GM03348 (cell line): ENCODE results near the gene ZNF248.
"Not testable (repeated sequence)": the region's sequence is repeated elsewhere in the genome, so short reads cannot be mapped to it uniquely, and the experiment has no call there.

Experiments used
- DNase-seq: peaks from one replicate; pipeline ENCODE4 v3.0.0; 2012; ENCODE audit warnings: low spot score

ZNF248 gene

DNA sequence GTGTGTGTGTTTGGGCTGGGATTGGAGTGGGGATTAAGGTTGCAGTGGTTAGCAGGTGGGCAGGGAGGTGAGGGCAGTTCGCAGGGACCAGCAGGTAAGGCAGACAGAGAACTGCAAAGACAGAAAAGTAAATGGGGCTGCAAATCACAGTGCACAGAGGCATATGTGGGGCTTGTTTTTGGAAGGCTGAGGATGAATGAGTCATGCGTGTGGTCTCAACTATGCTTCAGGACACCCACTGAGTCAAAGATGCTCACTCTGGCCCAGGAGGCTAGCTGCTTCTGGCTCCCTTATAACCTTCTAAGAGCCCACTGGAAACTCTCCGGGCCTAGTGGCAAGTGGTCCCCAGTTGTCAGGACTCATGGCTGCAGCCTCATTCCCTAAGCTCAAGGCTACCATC is 118.2 kb downstream of the ZNF248 start:
- DNase-seq, result no peak

DNA sequence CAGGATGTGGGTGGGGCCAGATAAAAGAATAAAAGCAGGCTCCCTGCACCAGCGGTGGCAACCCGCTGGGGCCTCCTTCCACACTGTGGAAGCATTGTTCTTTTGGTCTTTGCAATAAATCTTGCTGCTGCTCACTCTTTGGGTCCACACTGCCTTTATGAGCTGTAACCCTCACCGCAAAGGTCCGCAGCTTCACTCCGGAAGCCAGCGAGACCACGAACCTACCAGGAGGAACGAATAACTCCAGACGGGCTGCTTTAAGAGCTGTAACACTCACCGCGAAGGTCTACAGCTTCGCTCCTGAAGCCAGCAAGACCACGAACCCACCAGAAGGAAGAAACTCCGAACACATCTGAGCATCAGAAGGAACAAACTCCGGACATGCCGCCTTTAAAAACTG is 119.2 kb downstream of the ZNF248 start:
- not testable (repeated sequence) for DNase-seq

DNA sequence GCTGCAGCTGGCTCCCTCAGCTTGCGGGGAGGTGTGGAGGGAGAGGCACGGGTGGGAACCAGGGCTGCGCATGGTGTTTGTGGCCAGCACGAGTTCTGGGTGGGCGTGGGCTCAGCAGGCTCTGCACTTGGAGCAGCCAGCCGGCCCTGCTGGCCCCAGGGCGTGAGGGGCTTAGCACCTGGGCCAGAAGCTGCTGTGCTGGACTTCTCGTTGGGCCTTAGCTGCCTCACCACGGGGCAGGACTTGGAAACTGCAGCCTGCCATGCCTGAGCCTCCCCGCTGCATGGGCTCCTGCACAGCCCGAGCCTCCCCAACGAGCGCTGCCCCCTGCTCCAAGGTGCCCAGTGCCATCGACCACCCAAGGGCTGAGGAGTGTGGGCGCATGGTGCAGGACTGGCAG is 120.1 kb downstream of the ZNF248 start:
- DNase-seq, result no peak

DNA sequence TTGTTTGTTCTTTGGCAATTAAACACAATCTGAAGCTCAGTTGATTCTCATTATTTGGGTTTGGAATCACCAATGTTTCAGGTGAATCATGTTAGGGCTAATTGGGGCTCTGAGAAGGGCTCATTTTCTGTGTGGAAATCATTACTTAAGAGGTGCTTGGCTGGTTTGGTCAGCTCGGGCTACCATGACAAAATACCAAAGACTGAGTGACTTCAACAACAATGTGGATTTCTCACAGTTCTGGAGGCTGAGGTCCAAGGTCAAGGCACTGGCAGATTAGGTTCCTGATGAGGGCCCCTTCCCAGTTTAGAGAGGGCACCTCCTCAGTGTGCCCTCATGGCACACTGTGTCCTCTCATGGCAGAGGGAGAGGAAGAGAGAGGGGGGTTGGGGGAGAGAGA is 121.3 kb downstream of the ZNF248 start:
- no peak for DNase-seq

DNA sequence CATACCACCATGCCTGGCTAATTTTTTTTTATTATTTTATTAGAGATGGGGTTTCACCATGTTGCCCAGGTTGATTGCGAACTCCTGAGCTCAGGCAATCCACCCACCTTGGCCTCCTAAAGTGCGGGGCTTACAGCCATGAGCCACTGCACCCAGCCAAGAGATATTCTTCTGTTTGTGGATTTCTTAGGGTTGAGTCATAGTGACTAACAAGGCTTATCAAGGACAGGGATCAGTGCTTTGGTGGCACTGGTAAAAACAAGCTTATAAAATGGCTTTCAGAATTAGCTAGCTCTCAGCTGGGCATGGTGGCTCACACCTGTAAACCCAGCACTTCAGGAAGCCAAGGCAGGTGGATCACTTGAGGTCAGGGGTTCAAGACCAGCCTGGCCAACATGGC is 122.4 kb downstream of the ZNF248 start:
- DNase-seq, result no peak
